Measurements from ENCODE around the gene ATP4B.

DNA sequence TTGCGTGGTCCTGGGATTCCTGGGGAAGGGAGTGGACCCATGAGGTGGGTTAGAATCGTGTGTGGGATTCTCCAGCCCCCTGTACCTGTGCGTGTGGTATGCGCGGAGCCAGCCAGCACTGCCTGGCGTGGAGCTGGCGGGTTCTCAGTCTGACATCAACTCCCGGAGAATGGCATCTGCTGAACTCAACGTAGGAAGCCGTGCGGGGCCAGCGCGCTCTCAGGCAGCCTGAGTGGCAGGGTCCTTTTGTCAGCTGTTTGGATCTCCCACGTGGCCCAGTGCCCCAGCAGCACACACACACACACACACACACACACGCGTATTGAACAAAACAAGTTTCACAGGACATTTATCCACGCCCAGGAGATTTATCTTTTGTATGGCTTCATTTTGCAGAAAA is 28.1 kb downstream of the ATP4B start:
- TF ChIP-seq, protein P1, sequence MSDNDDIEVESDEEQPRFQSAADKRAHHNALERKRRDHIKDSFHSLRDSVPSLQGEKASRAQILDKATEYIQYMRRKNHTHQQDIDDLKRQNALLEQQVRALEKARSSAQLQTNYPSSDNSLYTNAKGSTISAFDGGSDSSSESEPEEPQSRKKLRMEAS (IDR thresholded peaks at IDR 0.05; ENCODE audit: insufficient read depth, insufficient read length), result no peak
- TF ChIP-seq POLR2AphosphoS5 (IDR thresholded peaks at IDR 0.05; ENCODE audit: insufficient read depth, low read depth, low read length) (no peak), MYC (IDR thresholded peaks at IDR 0.05; ENCODE audit: low read depth, low read length) (no peak), GATA2 (IDR thresholded peaks at IDR 0.05; ENCODE audit: insufficient read depth, insufficient read length, low read depth, low read length) (no peak)
- TF ChIP-seq, protein P2, sequence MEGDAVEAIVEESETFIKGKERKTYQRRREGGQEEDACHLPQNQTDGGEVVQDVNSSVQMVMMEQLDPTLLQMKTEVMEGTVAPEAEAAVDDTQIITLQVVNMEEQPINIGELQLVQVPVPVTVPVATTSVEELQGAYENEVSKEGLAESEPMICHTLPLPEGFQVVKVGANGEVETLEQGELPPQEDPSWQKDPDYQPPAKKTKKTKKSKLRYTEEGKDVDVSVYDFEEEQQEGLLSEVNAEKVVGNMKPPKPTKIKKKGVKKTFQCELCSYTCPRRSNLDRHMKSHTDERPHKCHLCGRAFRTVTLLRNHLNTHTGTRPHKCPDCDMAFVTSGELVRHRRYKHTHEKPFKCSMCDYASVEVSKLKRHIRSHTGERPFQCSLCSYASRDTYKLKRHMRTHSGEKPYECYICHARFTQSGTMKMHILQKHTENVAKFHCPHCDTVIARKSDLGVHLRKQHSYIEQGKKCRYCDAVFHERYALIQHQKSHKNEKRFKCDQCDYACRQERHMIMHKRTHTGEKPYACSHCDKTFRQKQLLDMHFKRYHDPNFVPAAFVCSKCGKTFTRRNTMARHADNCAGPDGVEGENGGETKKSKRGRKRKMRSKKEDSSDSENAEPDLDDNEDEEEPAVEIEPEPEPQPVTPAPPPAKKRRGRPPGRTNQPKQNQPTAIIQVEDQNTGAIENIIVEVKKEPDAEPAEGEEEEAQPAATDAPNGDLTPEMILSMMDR (IDR thresholded peaks at IDR 0.05; ENCODE audit: extremely low read depth in 1 of 2, insufficient read depth in 1 of 2, low read depth in 1 of 2, low read length in 2 of 2), result no peak

Data from endothelial cell of umbilical vein (primary cell).